ENCODE measurements around the gene SERINC1. TPM values are rescaled to one million over a fixed set of nuclear protein-coding genes. Genes with fewer than 3 reads are reported as not detected.

Gene SERINC1
- total RNA-seq, 1 donor from 2014 or later, result 136 TPM

DNA sequence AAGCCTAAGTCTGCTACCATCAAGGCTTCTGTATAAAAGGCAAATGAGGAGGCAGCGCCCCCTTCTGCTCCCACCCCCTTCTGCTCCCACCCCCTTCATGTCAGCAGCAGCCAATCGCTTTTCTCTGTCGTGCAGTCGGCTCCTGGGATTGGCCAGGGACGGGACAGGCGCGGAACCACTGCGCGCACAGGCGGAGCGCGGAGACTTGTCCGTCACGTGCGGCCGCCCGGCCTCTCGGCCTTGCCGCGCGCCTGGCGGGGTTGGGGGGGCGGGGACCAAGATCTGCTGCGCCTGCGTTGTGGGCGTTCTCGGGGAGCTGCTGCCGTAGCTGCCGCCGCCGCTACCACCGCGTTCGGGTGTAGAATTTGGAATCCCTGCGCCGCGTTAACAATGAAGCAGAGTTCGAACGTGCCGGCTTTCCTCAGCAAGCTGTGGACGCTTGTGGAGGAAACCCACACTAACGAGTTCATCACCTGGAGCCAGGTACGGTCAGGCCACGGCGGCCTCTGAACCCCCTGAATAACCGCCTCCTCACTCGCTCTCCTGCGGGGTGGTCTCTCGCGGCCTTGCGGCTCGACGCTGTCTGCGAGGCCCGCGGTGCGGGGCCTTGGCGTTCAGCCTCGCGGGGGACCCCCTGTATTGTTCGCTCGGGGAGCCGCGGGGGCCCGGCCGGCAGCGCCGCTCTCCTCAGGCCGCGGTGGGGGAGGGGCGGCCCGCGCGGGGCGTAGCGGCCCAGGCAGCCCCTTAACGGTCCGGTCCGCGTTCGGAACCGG, 72.1 kb downstream of the SERINC1 start, which contains the start of gene HSF2:
Gene HSF2 (plus strand): TSS at position 305 of the 773 bp plus-strand sequence. CDS start 86 bp downstream, at position 391.
- peak within 1 kb of the TSS; percentile 99 for H3K4me3 Mint-ChIP-seq
- peak within 1 kb of the TSS; percentile 92 for H3K9ac ChIP-seq
- peaks cover 45% of the 10 kb centered on the region for H4K20me1 ChIP-seq (ENCODE audit: low read depth)
- peak within 1 kb of the TSS; percentile 98 for H2AFZ ChIP-seq (replicated peaks)
- H3K36me3 ChIP-seq, result no peaks in the 10 kb centered on the region
- H3K4me1 ChIP-seq, result peaks cover 17% of the 10 kb centered on the region
- H3K4me3 ChIP-seq, result peak within 1 kb of the TSS; percentile 96
- H3K27me3 Mint-ChIP-seq (ENCODE audit: insufficient read depth, low read depth), result no peaks in the 10 kb centered on the region
- peaks cover 2% of the 10 kb centered on the region for H3F3A ChIP-seq (ENCODE audit: low read depth)
- H3K4me1 Mint-ChIP-seq, result peaks cover 22% of the 10 kb centered on the region
- DNase-seq (ENCODE audit: low spot score), result peak; percentile 98
- no peaks in the 10 kb centered on the region for H3K9me3 ChIP-seq (ENCODE audit: low read depth)
- peaks cover 38% of the 10 kb centered on the region for H3K27me3 ChIP-seq
- peaks cover 50% of the 10 kb centered on the region for H3K79me2 ChIP-seq (ENCODE audit: low read depth)
- H3K9me3 Mint-ChIP-seq, result peaks cover 8% of the 10 kb centered on the region
- peaks cover 21% of the 10 kb centered on the region for H3K36me3 Mint-ChIP-seq
- peak within 1 kb of the TSS; percentile 99 for H3K27ac Mint-ChIP-seq
- peak within 1 kb of the TSS; percentile 76 for H3K27ac ChIP-seq
- no peak for TF ChIP-seq EZH2phosphoT487 (IDR thresholded peaks at IDR 0.05)
- TF ChIP-seq, protein P1, sequence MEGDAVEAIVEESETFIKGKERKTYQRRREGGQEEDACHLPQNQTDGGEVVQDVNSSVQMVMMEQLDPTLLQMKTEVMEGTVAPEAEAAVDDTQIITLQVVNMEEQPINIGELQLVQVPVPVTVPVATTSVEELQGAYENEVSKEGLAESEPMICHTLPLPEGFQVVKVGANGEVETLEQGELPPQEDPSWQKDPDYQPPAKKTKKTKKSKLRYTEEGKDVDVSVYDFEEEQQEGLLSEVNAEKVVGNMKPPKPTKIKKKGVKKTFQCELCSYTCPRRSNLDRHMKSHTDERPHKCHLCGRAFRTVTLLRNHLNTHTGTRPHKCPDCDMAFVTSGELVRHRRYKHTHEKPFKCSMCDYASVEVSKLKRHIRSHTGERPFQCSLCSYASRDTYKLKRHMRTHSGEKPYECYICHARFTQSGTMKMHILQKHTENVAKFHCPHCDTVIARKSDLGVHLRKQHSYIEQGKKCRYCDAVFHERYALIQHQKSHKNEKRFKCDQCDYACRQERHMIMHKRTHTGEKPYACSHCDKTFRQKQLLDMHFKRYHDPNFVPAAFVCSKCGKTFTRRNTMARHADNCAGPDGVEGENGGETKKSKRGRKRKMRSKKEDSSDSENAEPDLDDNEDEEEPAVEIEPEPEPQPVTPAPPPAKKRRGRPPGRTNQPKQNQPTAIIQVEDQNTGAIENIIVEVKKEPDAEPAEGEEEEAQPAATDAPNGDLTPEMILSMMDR (IDR thresholded peaks at IDR 0.05), result peak; percentile 49
- TF ChIP-seq EZH2 (IDR thresholded peaks at IDR 0.05), result peak; percentile 32
- peak within 1 kb of the TSS; percentile 93 for H3K4me2 ChIP-seq

GRCh38 chr6:122399055-122399347, 72.6 kb downstream of the SERINC1 start:
- peaks cover 21% of the 10 kb centered on the region for H3K4me1 Mint-ChIP-seq
- Histone ChIP-seq H3K4me3 (no peak overlapping the region), H3K4me2 (peak overlapping the region; percentile 39), H3K27ac (no peak overlapping the region), H3K9ac (no peak overlapping the region), H3K36me3 (no peaks in the 10 kb centered on the region), H3K27me3 (peaks cover 43% of the 10 kb centered on the region), H3F3A (ENCODE audit: low read depth) (peaks cover 7% of the 10 kb centered on the region), H3K79me2 (ENCODE audit: low read depth) (peaks cover 45% of the 10 kb centered on the region), H3K4me1 (peaks cover 20% of the 10 kb centered on the region), H2AFZ (replicated peaks) (no peak overlapping the region), H3K9me3 (ENCODE audit: low read depth) (no peaks in the 10 kb centered on the region), H4K20me1 (ENCODE audit: low read depth) (peaks cover 40% of the 10 kb centered on the region)
- peaks cover 18% of the 10 kb centered on the region for H3K36me3 Mint-ChIP-seq
- peak overlapping the region; percentile 99 for H3K4me3 Mint-ChIP-seq
- H3K27ac Mint-ChIP-seq, result no peak overlapping the region
- H3K9me3 Mint-ChIP-seq, result peaks cover 6% of the 10 kb centered on the region
- TF ChIP-seq, protein P1 (IDR thresholded peaks at IDR 0.05), result no peak
- no peak for TF ChIP-seq EZH2 (IDR thresholded peaks at IDR 0.05)
- TF ChIP-seq EZH2phosphoT487 (IDR thresholded peaks at IDR 0.05), result no peak
- peaks cover 2% of the 10 kb centered on the region for H3K27me3 Mint-ChIP-seq (ENCODE audit: insufficient read depth, low read depth)
- no peak for DNase-seq (ENCODE audit: low spot score)

- H3K79me2 ChIP-seq (ENCODE audit: low read depth), result no peaks in the 10 kb centered on the region
- Mint-ChIP-seq H3K4me3 (no peak overlapping the region), H3K36me3 (no peaks in the 10 kb centered on the region), H3K9me3 (no peaks in the 10 kb centered on the region), H3K27ac (no peak overlapping the region), H3K27me3 (ENCODE audit: insufficient read depth, low read depth) (peaks cover 2% of the 10 kb centered on the region), H3K4me1 (peaks cover 4% of the 10 kb centered on the region)
- no peak overlapping the region for H3K9ac ChIP-seq
- H3F3A ChIP-seq (ENCODE audit: low read depth), result peaks cover 23% of the 10 kb centered on the region
- no peak for DNase-seq (ENCODE audit: low spot score)
- H2AFZ ChIP-seq (replicated peaks), result no peak overlapping the region
- H3K4me3 ChIP-seq, result no peak overlapping the region
- no peak overlapping the region for H3K27ac ChIP-seq
- no peak for TF ChIP-seq EZH2phosphoT487 (IDR thresholded peaks at IDR 0.05)
- no peak for TF ChIP-seq EZH2 (IDR thresholded peaks at IDR 0.05)
- TF ChIP-seq, protein P1 (IDR thresholded peaks at IDR 0.05), result no peak
- no peaks in the 10 kb centered on the region for H4K20me1 ChIP-seq (ENCODE audit: low read depth)
- no peaks in the 10 kb centered on the region for H3K36me3 ChIP-seq
- H3K4me2 ChIP-seq, result no peak overlapping the region
- no peaks in the 10 kb centered on the region for H3K9me3 ChIP-seq (ENCODE audit: low read depth)
- peaks cover 92% of the 10 kb centered on the region for H3K27me3 ChIP-seq
- peaks cover 25% of the 10 kb centered on the region for H3K4me1 ChIP-seq
Measured at GRCh38 chr6:122394016-122394415, 77.6 kb downstream of the SERINC1 start.

Data from neural progenitor cell (in vitro differentiated cells).